Gastroesophageal sphincter (tissue), 4 donors: ENCODE results near the gene USP37. TPM values are rescaled to one million over a fixed set of nuclear protein-coding genes. Genes with fewer than 3 reads are reported as not detected.

Experiments used
- ATAC-seq: fragments of 150-250 bp; one replicate; pipeline ENCODE4 v1.9.1; 2016; ENCODE audit warnings: mild to moderate bottlenecking, moderate library complexity
- H3K27ac ChIP-seq, 4 donors: fragments of 200-600 bp; sonication (generic) in 3 of 4; 1 replicate in 3 of 4; 2 replicates in 1 of 4; pipeline ENCODE4 v1.5.1; 2016 to 2019
- H3K27me3 ChIP-seq: fragments of 200-600 bp; sonication (generic); one replicate; pipeline ENCODE4 v1.5.1; 2019
- H3K36me3 ChIP-seq, 2 donors: fragments of 200-600 bp; sonication (generic); one replicate each; pipeline ENCODE4 v1.5.1; 2019; ENCODE audit warnings: control low read depth in 1 of 2
- H3K4me1 ChIP-seq, 3 donors: fragments of 200-600 bp; sonication (generic); 1 replicate in 2 of 3; 2 replicates in 1 of 3; pipeline ENCODE4 v1.5.1; 2016 to 2019; ENCODE audit warnings: control low read depth in 2 of 3
- H3K4me3 ChIP-seq, 2 donors: fragments of 200-600 bp; sonication (generic); one replicate each; pipeline ENCODE4 v1.5.1; 2019; ENCODE audit warnings: mild to moderate bottlenecking in 1 of 2, moderate library complexity in 1 of 2
- H3K9me3 ChIP-seq, 3 donors: fragments of 200-600 bp; sonication (generic); one replicate each; pipeline ENCODE4 v1.5.1; 2017 to 2019; ENCODE audit warnings: control low read depth in 2 of 3
- EP300 ChIP-seq: sonication (generic); formaldehyde crosslinking; IDR thresholded peaks from one replicate; pipeline ENCODE4 v1.6.1; 2017; ENCODE audit warnings: antibody characterized with exemption, mild to moderate bottlenecking
- POLR2A ChIP-seq, 2 donors: fragments of 450-650 bp; IDR thresholded peaks; one replicate each; pipeline ENCODE4 v1.6.1; 2017; ENCODE audit warnings: antibody characterized with exemption in 2 of 2, mild to moderate bottlenecking in 2 of 2, moderate library complexity in 1 of 2
- POLR2AphosphoS5 ChIP-seq: sonication (generic); formaldehyde crosslinking; IDR thresholded peaks from one replicate; pipeline ENCODE4 v1.6.1; 2017; ENCODE audit warnings: antibody characterized with exemption
- WGBS, 2 donors: methylation state at CpG; one replicate each; pipeline ENCODE4 v1.1.5; 2018; ENCODE audit warnings: low coverage in 1 of 2; 5-methylcytosine and 5-hydroxymethylcytosine counted together
- total RNA-seq, 4 donors: library from RNA; depleted of rRNA; stranded (reverse); fragments of >200 nt; gene quantifications; one replicate each; pipeline ENCODE4 v1.1.0, GENCODE V29; 2016
- TF ChIP-seq, protein P1 (sequence below), 4 experiments: fragments of 200-600 bp in 2 of 4; fragments of 450-650 bp in 2 of 4; sonication (generic) in 1 of 4; IDR thresholded peaks; one replicate each; pipeline ENCODE4 v1.5.1; 2017 to 2019; ENCODE audit warnings: antibody characterized with exemption in 4 of 4, mild to moderate bottlenecking in 2 of 4, moderate library complexity in 2 of 4

Gene USP37
- total RNA-seq, 4 donors from 2014 or later, result 8.3 to 17.4 (median 9.0) TPM

DNA sequence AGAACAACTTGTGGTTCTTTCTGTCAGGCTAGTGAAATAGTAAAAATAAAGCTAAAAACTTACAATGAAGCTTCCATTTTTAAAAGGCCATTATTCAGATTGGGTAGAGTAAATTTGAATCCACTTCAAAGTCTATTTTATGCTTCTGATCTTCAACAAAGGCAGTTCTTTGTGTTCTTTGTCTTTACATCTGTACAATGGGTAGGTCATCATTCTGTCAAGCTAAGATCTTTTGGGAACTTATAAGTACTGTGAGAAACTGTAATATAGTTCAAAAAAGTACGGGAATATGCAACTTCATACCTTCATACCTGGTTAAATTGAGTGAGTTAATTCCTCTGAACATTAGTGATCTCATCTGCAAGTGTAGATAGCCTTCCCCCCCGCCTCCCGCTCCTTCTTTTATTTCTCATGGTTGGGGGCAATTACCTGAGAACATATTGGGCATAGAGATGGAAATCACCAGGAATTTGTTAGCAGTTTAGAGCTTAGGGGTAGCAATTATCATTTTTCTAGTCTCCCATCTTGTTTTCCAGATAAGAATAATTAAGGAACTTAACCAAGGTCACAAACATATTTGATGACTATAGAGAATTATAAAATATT lies 10.2 kb upstream of the USP37 start:
- TF ChIP-seq EP300 (no peak), POLR2A (IDR thresholded peaks at IDR 0.05) (no peak), POLR2AphosphoS5 (no peak)
- TF ChIP-seq, protein P1, sequence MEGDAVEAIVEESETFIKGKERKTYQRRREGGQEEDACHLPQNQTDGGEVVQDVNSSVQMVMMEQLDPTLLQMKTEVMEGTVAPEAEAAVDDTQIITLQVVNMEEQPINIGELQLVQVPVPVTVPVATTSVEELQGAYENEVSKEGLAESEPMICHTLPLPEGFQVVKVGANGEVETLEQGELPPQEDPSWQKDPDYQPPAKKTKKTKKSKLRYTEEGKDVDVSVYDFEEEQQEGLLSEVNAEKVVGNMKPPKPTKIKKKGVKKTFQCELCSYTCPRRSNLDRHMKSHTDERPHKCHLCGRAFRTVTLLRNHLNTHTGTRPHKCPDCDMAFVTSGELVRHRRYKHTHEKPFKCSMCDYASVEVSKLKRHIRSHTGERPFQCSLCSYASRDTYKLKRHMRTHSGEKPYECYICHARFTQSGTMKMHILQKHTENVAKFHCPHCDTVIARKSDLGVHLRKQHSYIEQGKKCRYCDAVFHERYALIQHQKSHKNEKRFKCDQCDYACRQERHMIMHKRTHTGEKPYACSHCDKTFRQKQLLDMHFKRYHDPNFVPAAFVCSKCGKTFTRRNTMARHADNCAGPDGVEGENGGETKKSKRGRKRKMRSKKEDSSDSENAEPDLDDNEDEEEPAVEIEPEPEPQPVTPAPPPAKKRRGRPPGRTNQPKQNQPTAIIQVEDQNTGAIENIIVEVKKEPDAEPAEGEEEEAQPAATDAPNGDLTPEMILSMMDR (IDR thresholded peaks at IDR 0.05), result no peak
- Histone ChIP-seq H3K36me3 (peaks cover 0 to 46% of the 10 kb centered on the region in 2 donors), H3K27me3 (no peaks in the 10 kb centered on the region), H3K27ac (no peak overlapping the region), H3K9me3 (no peaks in the 10 kb centered on the region), H3K4me3 (no peak overlapping the region), H3K4me1 (peaks cover 0 to 23% (median 0%) of the 10 kb centered on the region in 3 donors)
- WGBS, 2 donors, result 91 to 96% methylated on average over 3 of the region's 3 CpGs
- ATAC-seq, result no peak

DNA sequence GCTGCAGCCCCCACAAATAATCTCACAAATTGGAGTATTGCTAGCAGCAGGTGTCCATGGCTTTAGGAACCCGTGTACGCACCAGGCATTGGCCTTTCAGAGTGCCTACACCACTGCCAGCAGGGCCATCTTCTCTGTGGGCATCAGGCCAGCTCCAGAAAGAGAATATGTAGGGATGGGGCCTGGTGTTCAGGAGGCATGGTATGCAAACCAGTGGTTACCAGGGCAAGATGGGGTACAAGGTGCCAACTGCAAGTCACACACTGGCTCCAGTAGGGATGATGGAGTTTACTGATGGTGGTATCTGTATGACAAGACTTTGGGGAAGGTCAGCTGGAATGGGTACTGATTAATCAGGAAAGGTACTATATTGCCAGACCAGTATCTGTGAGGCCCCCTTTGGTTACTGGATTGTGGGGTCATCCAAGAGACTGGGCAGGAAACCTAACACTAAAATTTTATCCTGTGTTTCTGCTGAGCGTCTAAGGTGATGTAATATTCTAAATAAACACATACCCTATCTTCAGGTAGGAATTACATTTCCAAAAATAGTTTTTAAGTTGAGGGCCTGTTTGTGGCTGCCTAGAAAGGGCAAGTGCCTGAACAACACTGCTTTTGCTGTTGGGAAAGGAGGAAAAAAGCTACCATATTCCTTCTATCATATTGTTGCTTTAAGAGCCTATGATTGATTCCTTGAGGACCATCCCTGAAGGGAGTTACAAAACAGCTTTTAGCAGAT lies 9.5 kb upstream of the USP37 start:
- Histone ChIP-seq H3K9me3 (no peaks in the 10 kb centered on the region), H3K4me3 (no peak overlapping the region), H3K4me1 (peaks cover 0 to 27% (median 0%) of the 10 kb centered on the region in 3 donors), H3K36me3 (peaks cover 0 to 42% of the 10 kb centered on the region in 2 donors), H3K27me3 (no peaks in the 10 kb centered on the region), H3K27ac (no peak overlapping the region)
- WGBS, 2 donors, result 21 to 67% methylated on average over 1 of the region's 3 CpGs
- no peak for ATAC-seq
- TF ChIP-seq, protein P1 (IDR thresholded peaks at IDR 0.05), result no peak
- TF ChIP-seq POLR2A (IDR thresholded peaks at IDR 0.05) (no peak), EP300 (no peak), POLR2AphosphoS5 (no peak)

DNA sequence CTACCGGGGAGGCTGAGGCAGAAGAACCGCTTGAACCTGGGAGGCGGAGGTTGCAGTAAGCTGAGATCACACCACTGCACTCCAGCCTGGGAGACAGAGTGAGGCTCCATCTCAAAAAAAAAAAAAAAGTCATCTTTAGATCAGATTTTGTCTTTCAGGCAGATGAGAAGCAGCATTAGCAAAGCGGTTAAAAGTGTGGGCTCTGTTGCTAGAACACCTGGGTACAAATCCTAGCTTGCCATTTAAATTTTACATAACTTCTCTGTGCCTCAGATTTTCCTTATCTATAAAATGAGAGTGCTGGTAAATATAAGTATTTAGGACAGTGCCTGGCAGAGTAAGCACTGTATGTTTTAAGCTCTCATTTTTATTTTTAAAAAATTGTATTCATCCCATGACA lies 8.7 kb upstream of the USP37 start:
- Histone ChIP-seq H3K27ac (no peak overlapping the region), H3K27me3 (no peaks in the 10 kb centered on the region), H3K36me3 (peaks cover 0 to 42% of the 10 kb centered on the region in 2 donors), H3K4me1 (peaks cover 0 to 35% (median 0%) of the 10 kb centered on the region in 3 donors), H3K9me3 (no peaks in the 10 kb centered on the region), H3K4me3 (no peak overlapping the region)
- 73 to 90% methylated on average over 2 to 3 of the region's 4 CpGs for WGBS, 2 donors
- no peak for TF ChIP-seq POLR2AphosphoS5
- TF ChIP-seq, protein P1 (IDR thresholded peaks at IDR 0.05), result no peak
- no peak for TF ChIP-seq EP300
- no peak for TF ChIP-seq POLR2A (IDR thresholded peaks at IDR 0.05)
- ATAC-seq, result no peak

DNA sequence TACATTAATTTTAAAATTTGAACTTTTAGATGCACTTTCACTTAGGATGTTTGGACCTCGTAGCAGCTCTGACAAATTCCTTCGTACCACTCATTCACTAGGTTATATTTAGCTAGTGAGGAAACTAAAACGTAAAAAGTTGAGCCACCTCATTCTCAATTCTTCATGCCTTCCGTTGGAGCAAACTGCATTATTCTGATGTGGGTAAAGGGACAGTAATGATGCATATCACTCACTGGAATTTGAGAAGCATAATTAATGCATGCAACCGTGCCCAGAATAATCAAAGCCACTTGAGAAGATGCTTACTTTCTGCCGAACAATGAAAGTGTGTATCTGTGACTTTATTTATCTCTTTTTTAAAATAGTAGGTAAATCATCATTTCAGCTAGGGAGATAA lies 2.7 kb upstream of the USP37 start:
- H3K27ac ChIP-seq, result peak overlapping the region; percentile 57 to 98 (median 94)
- no peaks in the 10 kb centered on the region for H3K9me3 ChIP-seq
- ATAC-seq, result no peak
- no peak overlapping the region for H3K4me3 ChIP-seq
- H3K4me1 ChIP-seq, result peaks cover 4 to 59% (median 19%) of the 10 kb centered on the region in 3 donors
- 8 to 16% methylated on average over 5 to 6 of the region's 6 CpGs for WGBS, 2 donors
- H3K27me3 ChIP-seq, result no peaks in the 10 kb centered on the region
- H3K36me3 ChIP-seq, result peaks cover 0 to 27% of the 10 kb centered on the region in 2 donors
- TF ChIP-seq POLR2AphosphoS5 (peak; percentile 34), EP300 (no peak), POLR2A (IDR thresholded peaks at IDR 0.05) (no peak)
- TF ChIP-seq, protein P1 (IDR thresholded peaks at IDR 0.05), result no peak
